NCI-H345 (cell line): ENCODE data around the gene PLB1.

ENCODE experiments used
- DNase-seq: peaks from one replicate; lab custom pipeline; 2025; lab: John Stamatoyannopoulos, UW

The PLB1 gene, protein sequence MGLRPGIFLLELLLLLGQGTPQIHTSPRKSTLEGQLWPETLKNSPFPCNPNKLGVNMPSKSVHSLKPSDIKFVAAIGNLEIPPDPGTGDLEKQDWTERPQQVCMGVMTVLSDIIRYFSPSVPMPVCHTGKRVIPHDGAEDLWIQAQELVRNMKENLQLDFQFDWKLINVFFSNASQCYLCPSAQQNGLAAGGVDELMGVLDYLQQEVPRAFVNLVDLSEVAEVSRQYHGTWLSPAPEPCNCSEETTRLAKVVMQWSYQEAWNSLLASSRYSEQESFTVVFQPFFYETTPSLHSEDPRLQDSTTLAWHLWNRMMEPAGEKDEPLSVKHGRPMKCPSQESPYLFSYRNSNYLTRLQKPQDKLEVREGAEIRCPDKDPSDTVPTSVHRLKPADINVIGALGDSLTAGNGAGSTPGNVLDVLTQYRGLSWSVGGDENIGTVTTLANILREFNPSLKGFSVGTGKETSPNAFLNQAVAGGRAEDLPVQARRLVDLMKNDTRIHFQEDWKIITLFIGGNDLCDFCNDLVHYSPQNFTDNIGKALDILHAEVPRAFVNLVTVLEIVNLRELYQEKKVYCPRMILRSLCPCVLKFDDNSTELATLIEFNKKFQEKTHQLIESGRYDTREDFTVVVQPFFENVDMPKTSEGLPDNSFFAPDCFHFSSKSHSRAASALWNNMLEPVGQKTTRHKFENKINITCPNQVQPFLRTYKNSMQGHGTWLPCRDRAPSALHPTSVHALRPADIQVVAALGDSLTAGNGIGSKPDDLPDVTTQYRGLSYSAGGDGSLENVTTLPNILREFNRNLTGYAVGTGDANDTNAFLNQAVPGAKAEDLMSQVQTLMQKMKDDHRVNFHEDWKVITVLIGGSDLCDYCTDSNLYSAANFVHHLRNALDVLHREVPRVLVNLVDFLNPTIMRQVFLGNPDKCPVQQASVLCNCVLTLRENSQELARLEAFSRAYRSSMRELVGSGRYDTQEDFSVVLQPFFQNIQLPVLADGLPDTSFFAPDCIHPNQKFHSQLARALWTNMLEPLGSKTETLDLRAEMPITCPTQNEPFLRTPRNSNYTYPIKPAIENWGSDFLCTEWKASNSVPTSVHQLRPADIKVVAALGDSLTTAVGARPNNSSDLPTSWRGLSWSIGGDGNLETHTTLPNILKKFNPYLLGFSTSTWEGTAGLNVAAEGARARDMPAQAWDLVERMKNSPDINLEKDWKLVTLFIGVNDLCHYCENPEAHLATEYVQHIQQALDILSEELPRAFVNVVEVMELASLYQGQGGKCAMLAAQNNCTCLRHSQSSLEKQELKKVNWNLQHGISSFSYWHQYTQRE (N-terminal part only)

DNA sequence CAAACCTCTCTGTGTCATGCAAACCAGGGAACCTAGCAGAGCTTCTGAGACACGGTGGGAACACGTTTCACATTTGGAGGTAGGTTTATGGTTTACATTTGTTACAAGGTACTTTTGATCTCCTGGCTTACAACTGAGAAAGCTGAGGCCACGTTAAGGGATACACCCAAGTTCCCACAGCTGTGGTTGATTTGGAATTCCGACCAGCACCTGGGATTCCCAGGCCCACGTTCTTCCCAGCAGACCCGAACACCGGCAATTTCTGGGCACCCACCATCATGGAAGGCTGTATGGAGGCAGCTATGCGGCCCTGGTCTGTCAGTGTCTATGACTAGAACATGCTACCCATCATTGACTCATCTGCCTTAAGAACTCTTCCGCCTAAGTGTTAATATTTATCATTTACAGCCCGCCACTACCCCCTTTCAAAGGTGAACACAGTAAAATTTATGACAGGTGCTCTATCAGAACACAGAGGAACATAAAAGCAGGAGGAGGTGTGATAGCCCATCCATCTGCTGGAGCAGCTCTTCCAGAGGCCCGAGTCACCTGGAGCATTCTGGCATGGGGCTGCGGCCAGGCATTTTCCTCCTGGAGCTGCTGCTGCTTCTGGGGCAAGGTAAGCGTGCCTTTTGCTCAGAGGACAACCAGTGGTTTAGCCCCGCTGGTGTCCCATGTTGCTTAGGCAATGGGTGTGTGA, at the start of gene PLB1:
Gene PLB1, plus strand, starts transcription at position 510 of the 700 bp plus-strand sequence. Its CDS starts 55 bp downstream, at position 565.
- DNase-seq = no peak

DNA sequence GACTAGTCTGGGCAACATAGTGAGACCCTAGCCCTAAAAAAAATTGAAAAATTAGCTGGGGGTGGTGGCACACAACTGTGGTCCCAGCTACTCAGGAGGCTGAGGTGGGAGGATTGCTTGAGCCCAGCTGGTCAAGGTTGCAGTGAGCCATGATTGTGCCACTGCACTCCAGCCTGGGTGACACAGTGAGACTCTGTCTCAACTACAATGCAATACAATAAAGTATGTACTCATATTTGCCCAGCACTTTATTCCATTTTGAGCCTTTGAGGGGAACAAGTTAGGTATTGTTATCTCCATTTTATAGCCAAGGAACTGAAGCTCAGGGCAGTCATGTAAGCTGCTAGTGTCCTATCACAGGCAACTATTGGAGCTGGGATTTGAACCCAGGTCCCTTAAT, 49.3 kb upstream of the PLB1 start:
- DNase-seq = no peak

DNA sequence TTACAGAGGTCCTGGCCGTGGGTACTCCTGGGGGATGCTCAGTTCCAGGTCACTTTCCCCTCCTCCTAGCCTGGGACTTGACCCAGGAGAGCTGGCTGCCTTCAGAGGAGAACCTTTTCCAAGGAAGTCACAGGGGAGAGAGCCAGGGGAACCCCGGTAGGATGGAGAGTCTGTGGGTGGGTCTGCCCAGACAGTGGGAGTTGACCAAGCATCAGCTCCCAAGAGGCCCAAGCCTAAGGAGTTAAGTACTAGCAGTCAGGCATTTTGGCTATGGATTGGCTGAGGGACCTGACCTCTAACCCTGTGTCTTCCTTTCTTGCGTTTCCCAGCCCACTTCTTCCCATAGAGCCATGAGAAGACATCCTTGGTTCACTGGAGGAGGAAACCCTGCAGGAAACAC, 48.8 kb upstream of the PLB1 start:
- no peak for DNase-seq

DNA sequence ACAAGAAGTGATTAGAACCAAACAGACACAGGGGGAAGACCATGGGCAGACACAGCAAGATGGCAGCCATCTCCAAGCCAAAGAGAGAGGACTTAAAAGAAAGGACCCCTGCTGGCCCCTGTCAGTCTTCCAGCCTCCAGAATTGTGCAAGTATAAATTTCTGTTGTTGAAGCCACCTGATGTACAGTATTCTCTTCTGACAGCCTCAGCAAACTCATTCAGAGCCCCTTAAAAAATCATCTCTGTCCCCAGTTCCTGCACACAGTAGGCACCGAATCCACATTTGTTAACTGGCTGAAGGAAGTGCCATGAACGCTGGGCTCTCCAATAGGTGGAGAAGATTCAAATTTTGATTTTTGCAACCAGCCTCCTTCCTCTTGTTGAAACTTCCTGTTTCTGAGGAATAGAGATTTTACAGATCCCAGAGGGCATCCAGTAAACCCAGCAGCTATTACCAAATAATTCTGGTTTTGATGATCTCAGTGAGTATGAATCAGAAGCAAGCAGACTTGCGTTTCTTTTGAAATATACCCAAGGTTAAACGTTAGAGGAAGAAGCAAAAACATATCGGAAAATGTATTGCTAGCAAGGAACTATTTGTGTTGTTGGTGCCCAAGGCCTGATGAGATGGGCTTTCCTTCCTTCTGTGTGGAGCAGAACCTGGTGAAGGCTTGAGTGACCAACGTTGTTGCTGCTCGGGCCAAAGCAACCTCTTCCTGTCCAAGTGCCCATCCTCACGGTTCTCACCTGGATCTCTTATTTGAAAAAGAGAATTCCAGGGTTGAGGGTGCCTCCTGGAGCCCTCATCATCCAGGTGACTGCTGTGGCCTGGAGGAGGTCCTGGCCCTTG, 47.7 kb upstream of the PLB1 start:
- DNase-seq = no peak

DNA sequence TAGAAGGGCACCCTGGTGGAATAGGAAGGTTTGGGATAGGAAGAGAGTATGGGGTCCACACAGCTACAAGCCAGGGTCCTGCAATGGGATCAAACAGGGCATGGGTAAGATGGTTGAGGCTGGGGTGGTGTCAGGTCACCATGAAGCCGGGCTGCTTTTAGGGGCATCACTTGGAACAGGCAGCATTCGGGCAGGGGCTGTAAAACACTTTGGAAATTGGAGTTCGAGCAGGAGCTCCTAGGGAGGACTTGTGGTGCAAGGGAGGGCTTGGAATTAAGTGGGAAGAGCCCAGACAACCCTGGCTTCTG, 47.1 kb upstream of the PLB1 start:
- DNase-seq = no peak

DNA sequence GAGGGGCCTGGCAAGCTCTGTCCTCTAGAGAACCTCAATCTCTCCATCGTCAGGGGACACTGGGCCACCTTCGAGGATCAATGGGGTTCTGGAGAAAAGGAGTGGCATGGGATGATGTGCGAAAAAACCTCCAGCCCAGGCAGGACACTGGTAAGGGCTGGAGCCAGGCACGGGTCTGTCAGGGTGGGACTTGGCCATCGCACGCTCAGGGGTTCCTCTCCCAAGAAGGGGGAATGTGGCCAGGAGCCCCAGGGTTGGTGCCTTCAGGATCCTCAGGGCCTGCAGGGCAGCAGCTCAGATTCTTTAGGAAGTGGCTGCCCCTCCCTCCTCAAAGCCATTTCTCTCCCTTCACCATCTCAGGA, 46.8 kb upstream of the PLB1 start:
- DNase-seq = no peak

DNA sequence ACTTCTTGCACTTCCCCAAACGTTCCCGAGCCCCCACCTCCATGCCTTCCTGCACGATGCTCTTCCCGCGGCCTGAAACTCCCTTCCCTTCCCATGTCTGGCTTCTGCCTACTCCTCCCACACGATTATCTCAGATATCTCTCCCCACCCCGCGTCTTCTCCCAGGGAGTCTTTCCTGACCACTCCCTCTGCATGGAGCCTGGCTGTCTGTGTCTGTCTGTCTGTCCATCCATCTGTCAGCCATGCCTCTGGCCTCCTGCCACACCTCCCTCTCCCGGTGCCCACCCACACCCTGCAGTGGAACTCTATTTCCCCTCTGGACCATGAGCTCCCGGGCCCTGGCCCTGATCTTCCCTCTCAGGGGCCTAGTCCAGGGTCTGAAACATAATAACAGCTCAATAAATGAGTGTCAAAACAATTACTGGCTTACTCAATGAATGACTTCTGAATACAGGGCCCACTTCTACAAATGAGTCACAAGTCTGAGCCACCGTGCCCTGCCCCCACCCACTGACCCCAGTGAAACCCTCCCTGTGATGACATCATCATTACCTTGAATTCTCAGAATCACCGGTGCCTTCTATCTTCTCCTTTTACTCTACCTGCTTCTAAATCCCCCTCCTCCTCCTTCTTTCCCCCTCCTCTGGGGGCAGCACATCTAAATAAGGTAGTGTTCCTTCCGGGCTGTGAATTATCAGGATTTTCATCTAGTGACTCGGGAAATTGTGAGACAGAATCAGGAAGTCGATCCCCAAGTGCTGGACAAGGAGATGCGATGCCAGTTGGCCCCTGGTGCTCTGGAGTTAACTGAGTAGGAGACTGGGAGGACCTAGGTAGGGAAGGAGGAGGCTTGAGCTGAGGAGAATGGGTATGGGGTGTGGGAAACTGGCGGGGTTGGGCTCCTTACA, 46.1 kb upstream of the PLB1 start:
- DNase-seq = no peak

DNA sequence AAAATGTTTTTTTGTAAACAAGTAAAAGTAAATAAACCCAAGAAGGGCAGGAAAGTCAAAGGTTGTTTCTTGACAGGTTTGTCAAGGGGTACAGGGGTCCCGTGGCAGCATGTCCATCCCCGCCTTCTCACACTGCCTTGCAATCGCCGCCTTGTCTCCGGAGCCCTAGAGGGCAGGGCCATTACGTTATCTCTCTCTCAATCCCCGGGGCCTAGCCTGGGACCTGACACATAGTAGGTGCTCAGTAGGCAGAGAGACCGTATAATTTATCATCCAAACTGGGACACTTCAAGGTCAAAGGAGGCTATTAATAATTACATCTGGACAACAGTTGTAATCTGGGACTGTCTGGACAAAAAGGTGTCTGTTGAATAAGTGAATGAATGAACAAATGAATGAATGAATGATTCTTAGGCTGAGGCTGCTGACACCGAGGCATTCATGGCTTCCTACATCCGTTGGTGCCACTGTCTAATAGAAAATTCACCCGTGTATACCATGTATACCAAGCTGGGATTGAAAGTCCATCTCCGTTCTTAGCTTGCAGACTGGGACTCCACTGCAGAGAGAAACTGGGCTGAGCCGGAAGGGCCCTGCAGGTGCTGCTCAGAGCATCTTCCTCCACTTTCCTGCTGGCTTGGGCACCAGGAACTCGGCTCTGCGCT, 44.8 kb upstream of the PLB1 start:
- no peak for DNase-seq

DNA sequence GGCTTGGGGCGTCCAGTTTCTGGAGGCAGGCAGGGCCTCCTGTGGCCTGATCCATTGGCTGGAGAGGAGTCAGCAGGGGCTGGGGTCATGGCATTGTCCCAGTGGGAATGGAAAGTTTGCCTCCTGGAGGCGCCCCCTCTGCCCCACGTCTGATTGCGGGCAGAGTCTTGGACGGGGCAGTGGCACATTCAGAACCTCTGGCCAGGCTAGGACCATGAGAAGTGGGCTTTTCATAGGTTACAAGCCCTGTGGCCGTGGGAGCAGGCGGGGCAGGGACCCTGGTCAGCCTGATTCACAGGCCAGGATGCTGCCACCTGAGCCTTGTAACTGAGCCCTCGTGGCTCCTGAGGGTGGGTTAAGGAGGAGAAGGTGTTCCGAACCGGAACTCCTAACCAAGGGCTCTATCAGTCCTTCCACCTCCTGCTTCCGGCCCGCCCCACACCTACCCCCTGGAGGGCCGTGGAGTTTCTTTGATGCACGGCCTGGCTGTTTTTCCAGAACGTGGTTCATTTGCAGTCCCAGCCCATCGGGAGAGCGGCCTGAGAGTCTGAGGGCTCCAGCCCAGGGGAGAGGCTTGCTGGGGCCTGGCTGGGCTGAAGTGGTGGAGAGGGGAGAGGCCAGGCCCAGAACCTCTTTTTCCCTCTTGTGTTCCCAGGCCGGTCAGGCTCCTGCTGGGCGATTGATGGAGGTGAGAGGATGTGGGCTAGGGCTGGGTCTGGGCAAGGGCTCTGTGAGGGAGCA, 43.9 kb upstream of the PLB1 start:
- DNase-seq = no peak

DNA sequence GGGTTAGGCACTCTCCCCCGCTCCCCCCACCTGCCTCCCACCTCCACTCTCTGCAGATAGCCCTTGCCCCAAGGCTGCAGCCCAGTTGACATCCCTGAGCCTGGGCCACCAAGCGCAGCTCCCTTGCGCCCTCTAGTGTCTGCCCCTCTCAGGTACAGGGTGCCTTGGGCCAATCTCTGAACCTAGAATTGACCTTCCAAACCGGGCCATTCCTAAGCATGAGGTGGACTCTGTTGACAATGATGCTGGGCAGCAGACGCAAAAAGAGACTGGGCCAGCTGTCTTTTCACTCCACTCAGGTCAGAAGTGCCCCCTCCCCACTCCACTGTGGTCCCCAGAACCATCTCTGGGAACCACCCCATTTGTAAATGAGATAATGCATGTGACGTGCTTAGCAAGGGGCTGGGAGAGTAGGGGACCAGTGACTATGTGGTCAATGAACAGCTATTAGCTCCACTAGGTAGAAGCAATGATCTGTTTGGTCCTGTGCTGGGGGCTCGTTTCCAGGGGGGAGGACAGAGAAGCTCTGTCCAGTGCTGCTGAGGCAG, 43.3 kb upstream of the PLB1 start:
- peak; percentile 52 for DNase-seq

DNA sequence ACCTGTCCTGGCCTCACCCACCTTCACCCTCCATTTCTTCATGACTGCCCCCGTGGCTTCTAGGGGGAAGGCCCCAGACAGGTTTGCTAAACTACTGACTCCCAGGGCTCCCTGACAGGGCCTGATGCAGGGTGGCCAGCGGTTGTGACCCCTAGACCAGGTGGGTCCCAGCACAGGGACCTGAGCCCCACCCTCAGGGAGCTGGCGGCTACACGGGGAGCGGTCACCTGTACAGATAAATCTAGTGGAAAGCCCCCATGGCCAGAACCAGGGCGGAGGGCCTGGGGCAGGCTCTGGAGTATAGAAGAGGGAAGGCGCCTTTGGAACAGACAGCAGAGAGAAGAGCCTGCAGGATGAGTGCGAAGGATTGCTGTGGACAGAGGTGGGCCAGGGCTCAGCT, 42.5 kb upstream of the PLB1 start:
- no peak for DNase-seq

DNA sequence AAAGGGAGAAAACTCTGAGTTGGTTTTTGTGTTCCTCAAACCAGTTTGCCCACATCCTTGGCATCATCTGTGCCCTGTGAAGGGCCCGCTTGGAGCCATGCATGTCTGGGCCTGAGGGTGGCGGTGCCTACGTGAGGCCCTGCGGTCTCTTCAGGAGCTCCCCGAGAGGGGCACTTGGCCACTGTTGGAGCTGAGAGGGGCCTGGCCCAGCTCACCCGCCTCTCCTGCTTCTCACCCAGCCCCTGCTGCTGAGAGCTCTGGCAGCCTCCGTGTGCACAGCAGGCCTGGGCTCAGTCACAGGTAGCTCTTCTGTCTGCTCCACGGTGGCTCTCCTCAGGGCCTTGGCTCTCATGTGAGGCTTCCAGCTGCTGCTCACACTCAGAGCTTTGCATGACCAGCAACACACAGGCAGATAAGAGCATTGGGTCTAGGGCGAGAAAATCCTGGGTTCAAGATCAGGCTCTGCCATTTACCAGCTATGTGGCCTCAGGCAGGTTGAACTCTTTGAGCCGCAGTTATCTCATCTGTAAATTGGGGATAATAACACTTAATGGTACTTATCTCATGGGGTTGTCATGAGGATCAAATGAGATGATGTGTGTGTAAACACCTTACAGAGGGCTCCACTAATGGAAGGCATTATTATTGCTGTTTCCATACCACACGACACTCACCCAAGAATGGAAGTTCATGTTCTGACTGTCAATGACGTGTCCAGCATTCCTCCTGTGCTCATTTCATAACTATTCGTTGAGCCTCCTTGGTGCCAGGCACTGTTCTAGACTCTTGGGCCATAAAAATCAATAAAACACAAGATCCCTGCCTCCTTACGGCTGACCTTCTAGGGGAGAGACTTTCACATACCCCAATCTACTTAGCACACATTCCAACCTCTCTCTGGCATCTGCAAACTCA, 41.6 kb upstream of the PLB1 start:
- DNase-seq = no peak

DNA sequence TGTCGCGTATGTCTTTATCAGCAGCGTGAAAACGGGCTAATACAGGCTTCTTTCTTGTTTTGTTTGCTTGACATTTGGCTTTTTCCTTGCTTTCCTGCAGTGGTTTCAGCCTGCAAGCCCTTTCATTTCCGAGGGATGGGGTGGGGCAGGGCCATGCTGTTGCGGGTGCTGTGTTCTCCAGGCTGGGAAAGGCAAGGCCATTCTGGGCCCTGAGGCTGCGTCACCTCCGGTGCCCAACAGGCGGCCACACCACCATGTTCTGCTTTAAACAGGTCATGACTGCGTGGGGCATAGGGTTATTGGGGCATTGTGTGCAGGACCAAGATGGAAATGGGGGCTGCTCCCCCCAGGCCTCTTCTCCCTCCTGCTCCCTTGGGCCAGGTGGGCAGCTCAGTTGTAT, 38.6 kb upstream of the PLB1 start:
- DNase-seq = no peak

DNA sequence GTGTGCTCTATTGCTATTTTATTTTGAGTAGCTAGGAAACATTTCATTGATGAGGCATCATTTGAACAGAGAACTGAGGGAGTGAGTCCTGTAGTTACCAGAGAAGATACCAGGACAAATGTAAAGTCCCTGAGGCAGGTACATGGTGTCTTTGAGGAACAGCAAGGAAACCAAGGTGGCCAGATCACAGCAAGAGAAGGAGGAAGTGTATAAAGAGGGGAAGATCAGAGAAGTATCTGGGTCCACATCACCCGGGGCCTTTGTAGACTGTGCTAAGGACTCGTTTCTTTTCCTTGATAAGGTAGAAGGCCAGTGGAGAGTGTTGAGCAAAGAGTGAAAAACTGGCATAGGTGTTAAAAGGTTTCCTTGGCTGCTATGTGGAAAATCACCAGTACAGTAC, 34.8 kb upstream of the PLB1 start:
- DNase-seq = no peak

DNA sequence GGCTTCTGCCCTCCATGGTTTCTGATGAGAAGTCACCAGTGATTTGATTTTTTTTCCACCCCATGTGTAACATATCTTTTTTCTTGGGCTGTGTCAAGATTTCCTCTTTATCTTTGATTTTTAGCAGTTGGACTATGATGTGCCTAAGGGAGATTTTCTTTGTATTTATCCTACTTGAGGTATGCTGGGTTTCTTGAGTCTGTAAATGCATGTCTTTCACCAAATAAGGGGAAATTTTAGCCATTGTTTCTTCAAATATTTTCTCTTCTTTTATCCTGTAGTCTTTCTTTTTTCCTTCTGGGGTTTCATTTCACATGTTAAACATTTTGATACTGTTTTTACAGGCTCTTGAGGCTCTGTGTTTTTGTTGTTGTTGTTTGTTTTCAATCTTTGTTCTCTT, 33.7 kb upstream of the PLB1 start:
- no peak for DNase-seq

DNA sequence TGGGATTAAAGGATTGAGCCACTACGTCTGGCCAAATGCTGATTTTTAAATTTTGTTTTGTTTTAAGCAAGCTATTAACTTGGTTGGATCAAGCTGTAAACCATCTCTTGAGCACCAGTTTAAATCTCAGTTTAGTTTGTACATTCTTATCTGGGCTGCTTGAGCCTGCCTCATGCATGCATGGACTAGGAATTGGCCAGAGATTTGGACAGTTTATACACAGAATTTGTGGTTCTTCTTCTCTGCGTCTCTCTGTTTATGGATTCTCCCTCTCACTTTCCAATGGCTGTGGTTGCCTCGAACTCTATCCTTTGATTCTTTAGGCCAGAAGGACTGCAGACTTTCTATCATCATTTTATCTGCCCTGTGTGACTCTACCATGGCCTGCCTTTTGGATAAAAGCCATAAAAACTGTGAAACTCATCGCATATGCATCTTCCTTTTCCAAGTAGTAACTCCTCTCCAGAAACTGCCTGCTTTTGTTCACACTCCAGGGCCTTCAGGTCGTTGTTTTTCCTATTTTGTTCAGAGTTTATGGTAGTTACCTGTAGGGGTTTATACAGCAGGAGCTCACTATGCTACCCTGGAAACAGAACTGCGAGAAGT, 32.5 kb upstream of the PLB1 start:
- DNase-seq = no peak

DNA sequence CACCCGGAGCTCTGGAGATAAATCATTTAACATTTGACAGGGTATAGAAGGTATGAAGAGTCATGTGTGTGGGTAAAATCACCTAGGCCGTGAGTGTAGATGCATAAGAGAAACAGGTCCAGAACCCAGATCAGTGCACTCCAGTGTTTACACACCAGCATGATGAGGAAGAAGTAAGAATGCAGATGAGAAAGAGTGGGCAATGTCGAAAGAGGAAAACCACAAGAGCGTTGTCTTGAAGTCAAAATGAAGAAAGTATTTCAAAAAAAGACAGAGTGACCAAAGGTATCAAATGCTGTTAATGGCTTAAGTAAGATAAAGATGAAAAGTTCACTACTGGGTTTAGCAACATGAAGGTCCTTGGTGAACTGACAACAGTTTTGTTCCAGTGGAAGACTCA, 32.0 kb upstream of the PLB1 start:
- DNase-seq = no peak
